Measurements from ENCODE around the gene GSTA2.
"Not testable (repeated sequence)": the region's sequence is repeated elsewhere in the genome, so short reads cannot be mapped to it uniquely, and the experiment has no call there.

The GSTA2 gene

GRCh38 chr6:52790861-52791260 is 27.6 kb upstream of the GSTA2 start:
- no peak overlapping the region for H4K91ac ChIP-seq (ENCODE audit: low read depth, low read length, poor library complexity)
- no peak overlapping the region for H3K9ac ChIP-seq (ENCODE audit: low read depth, low read length, poor library complexity)
- H3K23ac ChIP-seq (ENCODE audit: low read depth, low read length, poor library complexity) = no peak overlapping the region
- H2AK5ac ChIP-seq (ENCODE audit: low read depth, low read length) = no peak overlapping the region
- H2BK15ac ChIP-seq (ENCODE audit: low read length) = no peak overlapping the region
- no peak overlapping the region for H3K4me3 ChIP-seq (ENCODE audit: low read length in 2 of 2)
- H3K4ac ChIP-seq (ENCODE audit: low read length) = no peak overlapping the region
- WGBS, 2 donors (ENCODE audit: extremely low coverage in 2 of 2, insufficient read length in 2 of 2, insufficient replicate concordance in 1 of 2) = no CpG with 5 or more reads among the region's 1 CpG
- H3K27me3 ChIP-seq (ENCODE audit: control insufficient read depth in 3 of 3, insufficient read depth in 3 of 3, low read depth in 1 of 3, low read length in 3 of 3) = no peaks in the 10 kb centered on the region
- no peaks in the 10 kb centered on the region for H3K79me1 ChIP-seq (ENCODE audit: low read depth, low read length)
- no peaks in the 10 kb centered on the region for H3K9me3 ChIP-seq (replicated peaks in 1 of 2; ENCODE audit: control insufficient read depth in 2 of 2, insufficient read depth in 1 of 2, low read depth in 1 of 2, low read length in 2 of 2)
- H3K18ac ChIP-seq (ENCODE audit: low read length) = no peak overlapping the region
- H2BK12ac ChIP-seq (ENCODE audit: low read length) = no peak overlapping the region
- no peak overlapping the region for H4K8ac ChIP-seq (ENCODE audit: low read depth, low read length)
- DNase-seq (ENCODE audit: low spot score) = no peak
- no peak overlapping the region for H2BK5ac ChIP-seq (ENCODE audit: low read length)
- no peak overlapping the region for H2BK120ac ChIP-seq (ENCODE audit: low read depth, low read length)
- H3K4me1 ChIP-seq (ENCODE audit: control insufficient read depth in 2 of 2, insufficient read depth in 1 of 2, low read depth in 1 of 2, low read length in 2 of 2) = no peaks in the 10 kb centered on the region
- H3K4me2 ChIP-seq (ENCODE audit: insufficient read depth, low read length, poor library complexity, severe bottlenecking) = no peak overlapping the region
- no peaks in the 10 kb centered on the region for H3K36me3 ChIP-seq (replicated peaks in 1 of 2; ENCODE audit: control insufficient read depth in 2 of 2, insufficient read depth in 2 of 2, low read length in 2 of 2)
- H3K27ac ChIP-seq (replicated peaks; ENCODE audit: low read length) = no peak overlapping the region
- H3K14ac ChIP-seq (ENCODE audit: low read length) = no peak overlapping the region
- no peak overlapping the region for H2AFZ ChIP-seq (ENCODE audit: low read length)

GRCh38 chr6:52789658-52790057 is 26.4 kb upstream of the GSTA2 start:
- not testable (repeated sequence) for H2AFZ ChIP-seq (ENCODE audit: low read length); H3K4me2 ChIP-seq (ENCODE audit: insufficient read depth, low read length, poor library complexity, severe bottlenecking); H3K79me1 ChIP-seq (ENCODE audit: low read depth, low read length); H3K9ac ChIP-seq (ENCODE audit: low read depth, low read length, poor library complexity); H2BK15ac ChIP-seq (ENCODE audit: low read length); H3K9me3 ChIP-seq (replicated peaks in 1 of 2; ENCODE audit: control insufficient read depth in 2 of 2, insufficient read depth in 1 of 2, low read depth in 1 of 2, low read length in 2 of 2); H3K4ac ChIP-seq (ENCODE audit: low read length); H3K36me3 ChIP-seq (replicated peaks in 1 of 2; ENCODE audit: control insufficient read depth in 2 of 2, insufficient read depth in 2 of 2, low read length in 2 of 2); DNase-seq (ENCODE audit: low spot score); H2AK5ac ChIP-seq (ENCODE audit: low read depth, low read length); H2BK120ac ChIP-seq (ENCODE audit: low read depth, low read length); H4K91ac ChIP-seq (ENCODE audit: low read depth, low read length, poor library complexity); H4K8ac ChIP-seq (ENCODE audit: low read depth, low read length); H3K23ac ChIP-seq (ENCODE audit: low read depth, low read length, poor library complexity); H2BK5ac ChIP-seq (ENCODE audit: low read length); H3K27ac ChIP-seq (replicated peaks; ENCODE audit: low read length); H3K18ac ChIP-seq (ENCODE audit: low read length); H3K4me1 ChIP-seq (ENCODE audit: control insufficient read depth in 2 of 2, insufficient read depth in 1 of 2, low read depth in 1 of 2, low read length in 2 of 2); H3K27me3 ChIP-seq (ENCODE audit: control insufficient read depth in 3 of 3, insufficient read depth in 3 of 3, low read depth in 1 of 3, low read length in 3 of 3); H3K4me3 ChIP-seq (ENCODE audit: low read length in 2 of 2); H3K14ac ChIP-seq (ENCODE audit: low read length); H2BK12ac ChIP-seq (ENCODE audit: low read length)
- no CpG with 5 or more reads among the region's 1 CpG for WGBS, 2 donors (ENCODE audit: extremely low coverage in 2 of 2, insufficient read length in 2 of 2, insufficient replicate concordance in 1 of 2)

GRCh38 chr6:52788478-52788877 is 25.2 kb upstream of the GSTA2 start:
- Histone ChIP-seq H3K9ac (ENCODE audit: low read depth, low read length, poor library complexity) (no peak overlapping the region), H2BK120ac (ENCODE audit: low read depth, low read length) (no peak overlapping the region), H2BK12ac (ENCODE audit: low read length) (no peak overlapping the region), H3K4ac (ENCODE audit: low read length) (no peak overlapping the region), H3K4me1 (ENCODE audit: control insufficient read depth in 2 of 2, insufficient read depth in 1 of 2, low read depth in 1 of 2, low read length in 2 of 2) (no peaks in the 10 kb centered on the region), H2BK5ac (ENCODE audit: low read length) (no peak overlapping the region), H3K36me3 (replicated peaks in 1 of 2; ENCODE audit: control insufficient read depth in 2 of 2, insufficient read depth in 2 of 2, low read length in 2 of 2) (no peaks in the 10 kb centered on the region), H4K91ac (ENCODE audit: low read depth, low read length, poor library complexity) (no peak overlapping the region), H2AK5ac (ENCODE audit: low read depth, low read length) (no peak overlapping the region), H4K8ac (ENCODE audit: low read depth, low read length) (no peak overlapping the region), H2AFZ (ENCODE audit: low read length) (no peak overlapping the region), H3K14ac (ENCODE audit: low read length) (no peak overlapping the region), H3K27me3 (ENCODE audit: control insufficient read depth in 3 of 3, insufficient read depth in 3 of 3, low read depth in 1 of 3, low read length in 3 of 3) (no peaks in the 10 kb centered on the region), H3K79me1 (ENCODE audit: low read depth, low read length) (no peaks in the 10 kb centered on the region), H2BK15ac (ENCODE audit: low read length) (no peak overlapping the region), H3K18ac (ENCODE audit: low read length) (no peak overlapping the region), H3K4me3 (ENCODE audit: low read length in 2 of 2) (no peak overlapping the region), H3K23ac (ENCODE audit: low read depth, low read length, poor library complexity) (no peak overlapping the region), H3K4me2 (ENCODE audit: insufficient read depth, low read length, poor library complexity, severe bottlenecking) (no peak overlapping the region), H3K9me3 (replicated peaks in 1 of 2; ENCODE audit: control insufficient read depth in 2 of 2, insufficient read depth in 1 of 2, low read depth in 1 of 2, low read length in 2 of 2) (no peaks in the 10 kb centered on the region), H3K27ac (replicated peaks; ENCODE audit: low read length) (no peak overlapping the region)
- DNase-seq (ENCODE audit: low spot score) = no peak
- WGBS, 2 donors (ENCODE audit: extremely low coverage in 2 of 2, insufficient read length in 2 of 2, insufficient replicate concordance in 1 of 2) = no CpG with 5 or more reads among the region's 3 CpGs

GRCh38 chr6:52787917-52788316 is 24.6 kb upstream of the GSTA2 start:
- no CpG with 5 or more reads among the region's 3 CpGs for WGBS, 2 donors (ENCODE audit: extremely low coverage in 2 of 2, insufficient read length in 2 of 2, insufficient replicate concordance in 1 of 2)
- H3K27ac ChIP-seq (replicated peaks; ENCODE audit: low read length) = no peak overlapping the region

More at GRCh38 chr6:52787917-52788316, 24.6 kb upstream of the GSTA2 start:
- no peak overlapping the region for H3K23ac ChIP-seq (ENCODE audit: low read depth, low read length, poor library complexity)
- H3K4me1 ChIP-seq (ENCODE audit: control insufficient read depth in 2 of 2, insufficient read depth in 1 of 2, low read depth in 1 of 2, low read length in 2 of 2) = no peaks in the 10 kb centered on the region
- H2BK15ac ChIP-seq (ENCODE audit: low read length) = no peak overlapping the region
- H3K36me3 ChIP-seq (replicated peaks in 1 of 2; ENCODE audit: control insufficient read depth in 2 of 2, insufficient read depth in 2 of 2, low read length in 2 of 2) = no peaks in the 10 kb centered on the region
- no peak overlapping the region for H2AFZ ChIP-seq (ENCODE audit: low read length)
- H3K18ac ChIP-seq (ENCODE audit: low read length) = no peak overlapping the region
- no peak overlapping the region for H4K8ac ChIP-seq (ENCODE audit: low read depth, low read length)
- no peak overlapping the region for H2BK120ac ChIP-seq (ENCODE audit: low read depth, low read length)
- H3K14ac ChIP-seq (ENCODE audit: low read length) = no peak overlapping the region
- H2BK12ac ChIP-seq (ENCODE audit: low read length) = no peak overlapping the region
- H3K9ac ChIP-seq (ENCODE audit: low read depth, low read length, poor library complexity) = no peak overlapping the region
- no peaks in the 10 kb centered on the region for H3K9me3 ChIP-seq (replicated peaks in 1 of 2; ENCODE audit: control insufficient read depth in 2 of 2, insufficient read depth in 1 of 2, low read depth in 1 of 2, low read length in 2 of 2)
- H2AK5ac ChIP-seq (ENCODE audit: low read depth, low read length) = no peak overlapping the region
- H3K4me3 ChIP-seq (ENCODE audit: low read length in 2 of 2) = no peak overlapping the region
- no peak overlapping the region for H3K4ac ChIP-seq (ENCODE audit: low read length)
- no peaks in the 10 kb centered on the region for H3K27me3 ChIP-seq (ENCODE audit: control insufficient read depth in 3 of 3, insufficient read depth in 3 of 3, low read depth in 1 of 3, low read length in 3 of 3)
- H3K4me2 ChIP-seq (ENCODE audit: insufficient read depth, low read length, poor library complexity, severe bottlenecking) = no peak overlapping the region
- no peaks in the 10 kb centered on the region for H3K79me1 ChIP-seq (ENCODE audit: low read depth, low read length)
- H2BK5ac ChIP-seq (ENCODE audit: low read length) = no peak overlapping the region
- no peak for DNase-seq (ENCODE audit: low spot score)
- no peak overlapping the region for H4K91ac ChIP-seq (ENCODE audit: low read depth, low read length, poor library complexity)

All from neuronal stem cell (in vitro differentiated cells).